IPS-NIHi7 (cell line): ENCODE results near the gene SMIM22.

Experiments
- DNase-seq: peaks from one replicate; pipeline ENCODE4 v3.0.0; 2012; ENCODE audit warnings: mixed read lengths; ENCODE audit errors: extremely low spot score

The SMIM22 gene

GRCh38 chr16:4795828-4796572 lies 831 bp downstream of the SMIM22 start:
- DNase-seq: no peak

DNA sequence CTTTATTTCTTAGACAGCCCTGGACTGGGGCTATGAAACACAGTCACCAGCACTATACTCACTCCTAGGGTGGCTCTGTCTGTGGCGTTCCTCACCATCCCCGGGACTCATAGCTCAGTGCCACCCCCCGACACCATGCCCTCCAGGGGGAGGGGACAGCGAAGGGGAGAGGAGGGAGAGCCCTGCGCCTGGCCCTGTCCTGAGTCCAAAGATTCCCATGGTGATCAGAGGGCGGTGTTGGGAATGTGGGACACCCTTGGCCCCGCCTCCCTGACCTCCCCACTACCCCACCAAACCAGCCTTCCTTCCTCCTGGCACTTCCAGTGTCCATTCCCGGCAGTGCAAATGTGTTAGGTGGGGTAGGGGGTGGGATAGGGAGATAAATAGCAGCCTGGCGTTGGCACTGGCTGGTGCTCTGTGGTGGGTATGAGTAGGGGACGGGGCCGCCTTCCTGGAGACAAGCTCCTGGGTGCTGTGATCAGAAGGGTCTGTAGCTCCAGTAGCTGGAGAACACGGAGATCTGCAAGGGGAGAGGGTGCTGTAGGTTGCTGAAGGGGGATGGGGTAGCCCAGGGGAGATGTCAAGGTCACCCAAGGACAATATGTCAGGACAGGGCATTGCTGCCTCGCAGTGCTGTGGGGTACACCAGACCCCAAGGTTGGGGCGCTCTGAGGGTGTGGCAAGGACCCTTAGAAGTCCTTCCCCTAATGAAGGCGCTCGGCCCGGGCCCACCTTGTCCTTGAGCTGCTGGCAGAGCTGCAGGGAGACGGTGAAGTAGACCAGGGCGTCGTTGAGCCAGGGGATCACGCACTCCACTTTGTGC lies 2.0 kb downstream of the SMIM22 start:
- no peak for DNase-seq

GRCh38 chr16:4797805-4798252 lies 2.7 kb downstream of the SMIM22 start:
- DNase-seq: no peak

DNA sequence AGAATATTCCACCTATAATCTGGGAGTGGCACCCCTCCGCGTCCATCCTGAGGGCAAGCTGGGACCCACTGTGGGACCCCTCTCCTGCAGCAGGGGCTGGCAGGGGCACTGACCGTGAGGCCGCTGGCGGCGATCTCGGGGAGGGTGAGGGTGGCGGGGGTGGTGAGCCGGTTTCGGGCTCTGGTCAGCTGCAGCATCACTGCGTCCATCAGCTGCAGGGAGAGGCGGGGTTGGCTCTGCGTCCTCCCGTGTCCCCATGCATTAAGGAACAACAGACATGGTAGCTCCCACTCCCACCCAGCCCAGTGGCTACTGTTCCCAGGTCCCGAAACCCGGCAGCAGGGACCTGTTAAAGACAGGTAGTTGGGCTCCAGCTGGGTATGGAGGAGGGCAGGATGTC lies 3.3 kb downstream of the SMIM22 start:
- no peak for DNase-seq

DNA sequence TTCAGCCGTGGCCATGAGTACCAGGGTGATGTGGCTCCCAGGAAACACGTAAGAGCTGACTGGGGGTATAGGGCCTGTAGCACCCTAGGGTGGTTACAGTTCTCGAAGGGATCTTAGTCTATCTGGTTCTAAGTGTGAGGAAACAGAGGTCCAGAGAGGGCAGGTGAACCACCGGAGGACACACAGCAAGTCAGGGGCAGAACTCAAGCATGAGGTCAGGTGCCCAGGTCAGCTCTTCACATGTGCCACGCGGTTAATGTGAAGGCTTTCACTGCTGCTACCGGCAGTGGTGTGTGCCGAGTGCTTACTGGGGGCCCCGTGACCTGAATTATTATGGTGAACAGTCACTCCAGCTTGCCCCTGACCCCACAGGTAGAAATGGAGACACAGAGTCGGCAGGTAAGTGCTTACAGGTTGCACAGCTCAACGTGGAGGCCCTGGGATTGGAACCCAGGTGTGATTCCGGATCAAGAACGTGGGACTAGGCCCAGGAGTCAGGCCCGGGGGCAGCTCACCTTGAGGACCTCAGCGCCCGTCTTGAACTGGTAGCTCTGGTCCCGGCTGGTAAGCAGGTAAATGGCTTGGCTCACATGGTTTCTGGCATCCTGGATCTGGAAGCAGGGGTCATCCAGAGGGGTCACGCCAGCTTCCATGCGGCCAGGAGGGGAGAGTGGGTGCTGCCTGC lies 4.1 kb downstream of the SMIM22 start:
- no peak for DNase-seq

DNA sequence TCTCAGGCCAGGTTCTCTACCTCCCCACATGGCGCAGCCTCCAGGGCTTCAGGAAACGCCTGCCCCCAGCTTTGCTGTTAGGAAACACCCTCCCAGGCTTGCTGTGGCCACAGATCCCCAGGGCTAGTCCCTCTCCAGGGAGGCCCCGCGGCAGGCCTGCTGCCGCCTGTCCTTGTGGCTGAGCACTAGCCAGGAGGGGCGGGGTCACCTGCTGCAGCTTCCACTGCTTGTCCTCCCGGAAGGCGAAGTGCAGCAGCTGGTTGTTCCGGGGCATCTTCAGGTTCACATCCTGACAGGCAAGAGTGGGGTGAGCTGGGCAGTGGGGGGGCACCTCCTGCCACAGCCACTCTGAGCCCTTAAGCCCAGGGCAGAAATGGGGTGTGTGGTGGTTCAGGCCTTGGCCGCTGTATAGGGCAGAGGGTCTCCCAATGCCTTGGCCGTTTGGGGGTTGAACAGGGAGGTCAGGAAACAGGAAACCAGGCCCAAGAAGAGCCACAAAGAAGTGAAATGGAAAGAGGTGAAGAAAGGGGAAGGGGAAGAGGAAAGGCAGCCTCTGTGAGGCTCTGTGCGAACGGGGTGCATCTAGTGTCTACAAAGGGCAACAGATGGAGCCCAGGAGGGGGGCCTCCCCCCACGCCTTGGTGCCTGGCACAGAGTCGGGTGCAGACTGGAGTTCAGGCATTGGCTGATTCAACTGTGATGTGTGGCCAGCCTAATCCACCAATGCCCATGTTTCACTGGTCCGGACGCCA lies 5.3 kb downstream of the SMIM22 start:
- DNase-seq: no peak

DNA sequence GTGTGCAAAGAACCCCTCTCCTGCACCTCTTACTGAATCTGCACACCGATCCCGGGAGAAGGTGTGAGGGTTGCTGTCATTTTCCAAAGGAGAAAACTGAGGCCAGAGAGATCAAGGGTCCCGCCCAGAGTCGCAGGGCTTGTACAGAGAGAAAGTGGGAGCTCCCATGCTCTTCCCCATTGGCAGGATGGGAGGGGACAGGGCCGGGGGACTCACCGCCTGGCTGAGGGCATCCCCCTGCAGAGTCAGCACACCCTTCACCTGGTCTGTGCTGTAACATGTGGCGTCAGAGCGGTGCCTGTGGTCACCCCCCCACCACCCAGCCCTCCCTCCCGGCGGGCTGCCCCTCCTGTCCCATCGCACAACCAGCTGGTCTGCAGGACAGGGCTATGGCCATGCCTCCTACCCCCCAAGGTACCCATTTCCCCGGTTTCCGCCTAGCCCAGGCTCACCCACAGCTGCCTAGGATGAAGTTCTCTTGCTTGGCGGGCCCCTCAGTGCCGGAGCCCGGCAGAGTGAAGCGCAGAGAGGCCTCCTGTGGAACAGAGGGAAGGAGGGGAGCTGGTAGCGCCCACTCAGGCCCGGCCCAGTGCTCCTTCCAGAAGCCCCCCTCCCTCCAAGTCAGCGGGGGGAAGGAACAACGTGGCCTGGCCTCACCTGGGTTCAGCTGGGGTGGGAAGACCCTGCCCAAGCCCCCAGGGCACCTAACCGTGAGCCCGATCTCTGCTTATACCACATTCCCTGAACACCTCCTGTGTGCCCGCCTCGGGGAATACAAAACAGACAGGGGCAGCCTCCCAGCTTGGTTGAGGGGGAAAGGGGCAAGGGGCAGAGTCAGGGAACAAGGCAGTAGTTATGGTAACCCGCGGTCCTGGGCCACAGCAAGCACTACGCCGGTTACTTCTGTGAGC lies 6.1 kb downstream of the SMIM22 start:
- DNase-seq: no peak

DNA sequence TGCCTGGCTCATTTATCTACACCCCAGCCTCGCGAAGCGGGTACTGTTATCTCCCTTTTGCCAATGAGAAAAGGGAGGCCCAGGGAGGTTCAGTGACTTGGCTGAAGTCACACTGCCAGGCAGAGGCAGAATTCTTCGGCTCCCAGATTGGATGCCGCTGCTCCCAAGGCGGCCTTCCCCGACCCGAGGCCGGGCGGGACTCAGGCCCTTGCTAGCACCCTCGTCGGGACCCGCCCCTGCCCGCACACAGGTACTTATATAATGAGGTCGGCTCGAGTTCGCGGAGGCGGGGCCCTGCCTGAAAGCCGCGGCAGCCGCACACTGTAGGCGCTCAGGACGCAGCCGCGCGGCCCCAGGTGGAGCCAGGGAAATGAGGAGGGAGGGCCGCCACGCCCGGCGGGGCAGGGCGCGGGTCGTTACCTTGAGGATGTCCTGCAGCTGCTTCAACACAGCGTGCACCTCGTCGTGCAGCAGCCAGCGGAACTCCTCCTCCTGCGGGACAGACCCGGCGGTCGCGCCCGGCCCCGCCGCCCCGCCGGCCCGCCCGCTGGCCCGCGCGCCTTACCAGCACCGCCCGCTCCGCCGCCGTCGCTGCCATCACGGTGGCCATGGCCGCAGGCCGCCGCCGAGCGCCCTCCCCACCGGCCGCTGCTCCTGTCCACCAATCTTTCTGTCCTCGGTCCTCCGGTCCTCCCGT lies 6.9 kb downstream of the SMIM22 start, which contains the start of gene ROGDI:
Gene ROGDI, minus strand, starts transcription at position 672 of the 697 bp plus-strand sequence. Its CDS starts 62 bp downstream, at position 610.
- peak; percentile 89 for DNase-seq

DNA sequence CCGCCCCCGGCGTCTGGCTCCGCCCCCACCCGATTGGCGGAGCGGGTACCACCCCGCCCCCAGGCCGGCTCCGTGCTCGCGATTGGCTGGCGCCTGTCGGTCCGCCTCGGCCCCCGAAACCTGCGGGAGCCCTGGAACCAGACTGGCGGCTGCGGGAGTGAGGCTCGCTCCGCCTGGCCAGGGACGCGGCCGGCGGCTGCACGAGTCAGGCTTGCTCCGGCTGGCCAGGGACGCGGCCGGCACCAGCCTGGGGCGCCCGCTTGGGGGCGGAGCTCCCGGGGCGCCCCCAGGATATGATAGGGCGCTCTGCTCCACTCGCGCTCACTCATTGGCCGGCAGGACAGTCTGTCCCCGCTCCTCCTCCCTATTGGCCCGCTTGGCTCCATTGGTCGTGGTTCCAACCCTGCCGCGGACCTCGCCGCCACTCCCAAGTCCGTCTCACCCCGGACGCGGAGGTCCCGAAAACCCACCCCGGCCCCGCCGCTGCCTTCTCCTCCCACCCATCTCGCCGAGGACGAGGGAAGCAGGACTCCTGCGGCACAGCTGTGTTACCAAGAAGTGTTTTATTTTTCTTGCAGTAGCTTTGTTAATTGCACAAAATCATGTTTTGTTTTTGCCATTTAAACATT lies 7.6 kb downstream of the SMIM22 start:
- DNase-seq: peak; percentile 100

DNA sequence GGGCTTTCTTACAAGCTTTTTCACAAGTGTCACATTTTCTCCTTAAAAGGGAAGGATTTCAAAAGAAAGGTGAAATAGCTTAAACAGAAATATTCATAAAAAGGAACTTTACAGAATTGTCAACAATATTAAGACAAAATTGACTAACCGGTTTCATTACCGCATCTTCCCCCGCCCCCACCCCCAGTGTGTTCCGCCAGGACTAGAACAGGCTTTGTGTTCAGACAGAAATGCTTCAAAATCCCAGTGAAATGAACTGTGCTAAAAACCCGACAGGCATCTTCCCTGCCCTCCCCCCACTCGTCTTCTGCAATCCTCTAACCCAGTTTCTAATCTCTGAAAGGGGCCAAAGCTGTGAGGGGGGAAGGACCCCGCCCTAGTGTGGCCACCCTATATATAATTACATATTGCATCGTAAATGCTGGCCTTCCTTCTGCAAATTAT lies 8.3 kb downstream of the SMIM22 start:
- no peak for DNase-seq

GRCh38 chr16:4803898-4804762 lies 9.0 kb downstream of the SMIM22 start:
- no peak for DNase-seq

DNA sequence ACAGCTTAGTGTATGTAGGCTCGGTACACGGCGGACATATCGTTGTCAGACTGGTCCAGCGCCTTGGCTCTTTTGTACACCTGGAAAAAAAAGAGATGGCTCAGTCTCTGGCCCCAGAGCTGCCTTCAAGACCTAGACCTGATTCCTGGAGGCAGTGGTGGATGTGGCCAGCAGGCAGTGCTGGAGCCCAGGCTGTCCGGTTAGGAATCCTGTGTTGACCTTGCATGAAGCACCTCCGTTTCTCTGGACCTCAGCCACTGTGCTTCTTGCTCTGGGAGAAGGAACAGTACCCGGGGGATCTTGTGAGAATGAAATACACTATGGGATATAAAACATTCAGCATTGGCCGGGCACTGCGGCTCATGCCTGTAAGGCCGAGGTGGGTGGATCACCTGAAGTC lies 10.1 kb downstream of the SMIM22 start:
- DNase-seq: no peak

- DNase-seq: no peak
Observed at GRCh38 chr16:4806280-4806679, 11.1 kb downstream of the SMIM22 start.

DNA sequence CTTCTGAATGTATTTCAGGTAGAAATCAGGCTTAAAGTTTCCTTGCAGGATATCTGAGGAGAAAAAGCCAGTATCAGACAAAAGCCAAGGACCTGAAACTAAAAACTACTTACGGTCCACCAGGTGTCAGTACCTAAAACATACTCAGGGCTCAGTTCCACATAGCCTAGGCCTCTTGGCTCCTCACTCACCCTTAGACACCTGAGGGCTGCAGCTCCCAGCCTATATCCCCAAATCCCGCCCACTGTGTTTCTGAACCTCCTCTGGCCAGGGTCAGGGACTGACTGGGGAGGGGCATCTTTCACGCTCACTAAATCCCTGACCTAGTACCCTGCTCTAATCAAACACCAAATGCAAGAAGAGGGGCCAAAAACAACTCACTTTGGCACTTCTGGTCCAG lies 16.1 kb downstream of the SMIM22 start:
- DNase-seq: no peak

DNA sequence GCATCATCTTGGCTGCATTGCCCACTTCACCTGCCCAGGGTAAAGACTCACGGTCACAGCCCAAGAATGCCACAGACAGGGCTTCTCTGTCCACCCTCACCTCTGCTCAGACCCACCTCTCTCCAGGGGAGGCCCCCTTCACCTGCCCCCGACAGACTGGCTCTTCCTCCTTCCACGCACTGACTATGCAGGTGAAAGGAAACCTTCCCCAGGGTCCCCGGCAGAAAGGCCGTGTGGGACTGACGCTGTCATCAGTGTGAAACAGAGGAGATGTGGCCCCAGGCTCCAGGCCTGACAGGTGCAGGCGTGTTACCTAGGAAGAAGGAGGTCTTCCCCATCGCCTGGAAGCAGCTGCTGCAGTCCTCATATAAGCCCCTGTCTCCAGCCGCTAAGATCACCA lies 16.6 kb downstream of the SMIM22 start:
- DNase-seq: no peak

- no peak for DNase-seq
Observed at GRCh38 chr16:4813251-4814003, 18.3 kb downstream of the SMIM22 start.

DNA sequence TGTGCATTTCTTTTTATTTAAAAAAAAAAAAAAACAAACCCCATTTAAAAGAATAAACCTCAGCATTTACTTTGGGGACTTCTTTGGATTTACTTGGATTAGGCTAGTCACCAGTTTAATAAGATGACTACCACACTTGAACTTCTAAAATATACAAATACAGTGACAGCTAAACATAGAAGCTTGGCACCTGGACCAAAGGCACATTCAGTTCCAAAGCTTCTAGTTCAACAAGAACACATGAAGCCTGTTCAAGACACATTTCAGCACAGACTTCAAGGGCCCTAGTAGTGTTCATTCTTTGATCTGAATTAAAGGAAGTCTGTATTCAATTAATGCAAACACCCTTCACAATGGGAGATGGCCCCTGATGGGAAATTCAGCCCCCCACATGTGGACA lies 18.9 kb downstream of the SMIM22 start:
- DNase-seq: no peak
